ENCODE data around the gene ADGRE3. TPM values are rescaled to one million over a fixed set of nuclear protein-coding genes. Genes with fewer than 3 reads are reported as not detected.

ADGRE3 gene
- total RNA-seq, result not detected

- no peak for DNase-seq
Measured at GRCh38 chr19:14674764-14675163, at the start of gene ADGRE3. Gene ADGRE3 (minus strand): TSS chr19:14674844. CDS start chr19:14674770, 74 bp downstream.

GRCh38 chr19:14722127-14722526 lies 47.5 kb upstream of the ADGRE3 start:
- no peak for DNase-seq

GRCh38 chr19:14719162-14719561 lies 44.5 kb upstream of the ADGRE3 start:
- no peak for DNase-seq

- no peak for DNase-seq
Measured at GRCh38 chr19:14718522-14719116, 44.0 kb upstream of the ADGRE3 start.

GRCh38 chr19:14715841-14716240 lies 41.2 kb upstream of the ADGRE3 start:
- no peak for DNase-seq

- no peak for DNase-seq
Measured at GRCh38 chr19:14704450-14704849, 29.8 kb upstream of the ADGRE3 start.

GRCh38 chr19:14703833-14704232 lies 29.2 kb upstream of the ADGRE3 start:
- no peak for DNase-seq

- DNase-seq, result no peak
Measured at GRCh38 chr19:14700711-14701375, 26.2 kb upstream of the ADGRE3 start.

GRCh38 chr19:14699641-14700040 lies 25.0 kb upstream of the ADGRE3 start:
- DNase-seq, result no peak

- no peak for DNase-seq
Measured at GRCh38 chr19:14695471-14695870, 20.8 kb upstream of the ADGRE3 start.

- DNase-seq, result no peak
Measured at GRCh38 chr19:14694641-14695266, 20.1 kb upstream of the ADGRE3 start.

- peak; percentile 93 for DNase-seq
Measured at GRCh38 chr19:14689598-14690503, 15.2 kb upstream of the ADGRE3 start, which contains the start of gene ZNF333. Gene ZNF333 (plus strand): TSS chr19:14690048. CDS start chr19:14693492, 3,444 bp downstream.

GRCh38 chr19:14686411-14686810 lies 11.8 kb upstream of the ADGRE3 start:
- no peak for DNase-seq

- no peak for DNase-seq
Measured at GRCh38 chr19:14683439-14683838, 8.8 kb upstream of the ADGRE3 start.

GRCh38 chr19:14682084-14682483 lies 7.4 kb upstream of the ADGRE3 start:
- DNase-seq, result no peak

GRCh38 chr19:14678199-14678598 lies 3.6 kb upstream of the ADGRE3 start:
- no peak for DNase-seq

- no peak for DNase-seq
Measured at GRCh38 chr19:14677464-14677863, 2.8 kb upstream of the ADGRE3 start.

- no peak for DNase-seq
Measured at GRCh38 chr19:14676762-14677161, 2.1 kb upstream of the ADGRE3 start.

- DNase-seq, result no peak
Measured at GRCh38 chr19:14673088-14673487, 1.6 kb downstream of the ADGRE3 start.

GRCh38 chr19:14672188-14672872 lies 2.3 kb downstream of the ADGRE3 start:
- DNase-seq, result no peak

- DNase-seq, result no peak
Measured at GRCh38 chr19:14670408-14670807, 4.2 kb downstream of the ADGRE3 start.

GRCh38 chr19:14669940-14670339 lies 4.7 kb downstream of the ADGRE3 start:
- no peak for DNase-seq

Measured in effector CD4-positive, alpha-beta T cell (primary cell).